Measurements from ENCODE around the gene CSRNP3.

GRCh38 chr2:165462443-165462842 lies 7.1 kb upstream of the CSRNP3 start:
- no peak for TF ChIP-seq POLR2AphosphoS5 (IDR thresholded peaks at IDR 0.05)
- no peak for TF ChIP-seq CTCF (IDR thresholded peaks at IDR 0.05 in 8 of 11, conservative IDR thresholded peaks at IDR 0.05 in 3 of 11)

Data from spleen (tissue), 7 donors.